Adrenal gland (tissue), 12 donors: ENCODE results near the gene SSC5D. TPM values are rescaled to one million over a fixed set of nuclear protein-coding genes. Genes with fewer than 3 reads are reported as not detected.
"Not testable (repeated sequence)": the region's sequence is repeated elsewhere in the genome, so short reads cannot be mapped to it uniquely, and the experiment has no call there.

ENCODE experiments used
- DNase-seq, 7 donors: peaks; one replicate each; pipeline ENCODE4 v3.0.0-alpha.2; 2019 to 2020
- H3K27ac ChIP-seq, 5 donors: fragments of 200-600 bp; sonication (generic) in 4 of 5; 1 replicate in 3 of 5; 2 replicates in 2 of 5; pipeline versions ENCODE4 v1.5.1 to v1.8.0; 2016 to 2020; ENCODE audit warnings: mild to moderate bottlenecking in 1 of 5
- H3K27me3 ChIP-seq: fragments of 200-600 bp; 2 replicates; pipeline ENCODE4 v1.8.0; 2021
- H3K36me3 ChIP-seq, 2 donors: fragments of 200-600 bp; replicated peaks in 1 of 2; 1 replicate in 1 of 2; 2 replicates in 1 of 2; pipeline versions ENCODE4 v1.5.1 to v1.8.0; 2018 to 2022
- H3K4me1 ChIP-seq, 2 donors: fragments of 200-600 bp; replicated peaks in 1 of 2; 1 replicate in 1 of 2; 2 replicates in 1 of 2; pipeline versions ENCODE4 v1.5.1 to v1.8.0; 2018 to 2021
- H3K4me3 ChIP-seq, 4 donors: fragments of 200-600 bp; sonication (generic) in 3 of 4; one replicate each; pipeline ENCODE4 v1.5.1; 2016 to 2018
- H3K9me3 ChIP-seq, 3 donors: fragments of 200-600 bp; sonication (generic) in 1 of 3; replicated peaks in 1 of 3; 1 replicate in 2 of 3; 2 replicates in 1 of 3; pipeline versions ENCODE4 v1.5.1 to v1.8.0; 2016 to 2021
- CTCF ChIP-seq, 6 experiments: fragments of 450-650 bp in 4 of 6; fragments of 200-600 bp in 2 of 6; sonication (generic) in 1 of 6; IDR thresholded peaks; 1 replicate in 5 of 6; 2 replicates in 1 of 6; pipeline versions ENCODE4 v1.5.1 to v1.8.0; 2016 to 2021; ENCODE audit warnings: antibody characterized with exemption in 6 of 6, mild to moderate bottlenecking in 2 of 6, moderate library complexity in 1 of 6
- POLR2A ChIP-seq, 2 donors: fragments of 450-650 bp; IDR thresholded peaks; one replicate each; pipeline ENCODE4 v1.6.1; 2017; ENCODE audit warnings: antibody characterized with exemption in 2 of 2, mild to moderate bottlenecking in 2 of 2, moderate library complexity in 1 of 2
- WGBS, 4 donors: extraction: QIAGEN DNeasy Blood & Tissue Kit in 2 of 4; methylation state at CpG; one replicate each; pipeline versions ENCODE4 v1.1.5 to v1.1.7; 2013 to 2017; 5-methylcytosine and 5-hydroxymethylcytosine counted together
- intact Hi-C, 2 donors: fragments of 100-400 bp; cut with DNase I; formaldehyde crosslinking; loops; one replicate each; pipeline versions ENCODE4 v1.14.1 to v1.15.0; 2022 to 2023
- polyA plus RNA-seq, 3 donors: library from polyadenylated mRNA; stranded (reverse); fragments of 200-250 nt in 2 of 3; fragments of 350-450 nt in 1 of 3; fragmentation: Illumina TruSeq in 1 of 3; extraction: RNeasy Lipid Tissue Mini Kit (QIAGEN cat#74804) in 1 of 3; gene quantifications; one replicate each; pipeline ENCODE4 v1.2.3, GENCODE V29; 2013 to 2014
- total RNA-seq, 9 donors: library from RNA; depleted of rRNA in 4 of 9; stranded (reverse); fragments of >200 nt in 4 of 9; fragments of 120-200 nt in 1 of 9; fragmentation: NEBNext Ultra II Directional in 1 of 9; extraction: Animal tissue kit (Norgen Biotek cat#: 25700) in 1 of 9; gene quantifications; one replicate each; pipeline versions ENCODE4 v1.1.0 to v1.2.4, GENCODE V29; 2013 to 2023
- donor health status: healthy with polysubstance abuse.
- donor health status: Bipolar disorder and iron deficiency.
- donor health status: DM: yes; HTN: yes; CAD: no.
- donor health status: DM: no; HTN: no; CAD: no.
- donor health status: DM: no; HTN: no; CAD: no.
- donor health status: DM: yes; HTN: yes; CAD: no.

The SSC5D gene
- total and polyA plus RNA-seq, 12 donors = 0.33 to 10.0 (median 4.4) TPM

- Histone ChIP-seq H3K27me3 (no peaks in the 10 kb centered on the region), H3K4me1 (no peaks in the 10 kb centered on the region), H3K9me3 (no peaks in the 10 kb centered on the region), H3K27ac (peak overlapping the region in 2 of 5 donors; percentile 69), H3K36me3 (no peaks in the 10 kb centered on the region), H3K4me3 (no peak overlapping the region)
- DNase-seq = peak in 3 of 7 donors; percentile 31 to 50 (median 33)
- TF ChIP-seq POLR2A (IDR thresholded peaks at IDR 0.05) = no peak
- TF ChIP-seq CTCF (IDR thresholded peaks at IDR 0.05) = no peak
- intact Hi-C loops = no loop called here
- 42 to 68% (median 49%) methylated on average over 18 to 22 of the region's 22 CpGs for WGBS, 4 donors
Observed at GRCh38 chr19:55494172-55494761, 6.0 kb downstream of the SSC5D start.

GRCh38 chr19:55495646-55496349 lies 7.6 kb downstream of the SSC5D start:
- no peak for DNase-seq
- no peaks in the 10 kb centered on the region for H3K9me3 ChIP-seq
- TF ChIP-seq POLR2A (IDR thresholded peaks at IDR 0.05) (no peak), CTCF (IDR thresholded peaks at IDR 0.05) (no peak)
- intact Hi-C loops = no loop called here
- 71 to 85% (median 80%) methylated on average over 10 to 11 of the region's 11 CpGs for WGBS, 4 donors
- no peaks in the 10 kb centered on the region for H3K4me1 ChIP-seq
- no peaks in the 10 kb centered on the region for H3K36me3 ChIP-seq
- H3K27me3 ChIP-seq = no peaks in the 10 kb centered on the region
- H3K27ac ChIP-seq = no peak overlapping the region
- H3K4me3 ChIP-seq = no peak overlapping the region

- H3K27ac ChIP-seq, H3K27me3 ChIP-seq, DNase-seq, H3K36me3 ChIP-seq, intact Hi-C loops, H3K9me3 ChIP-seq, H3K4me1 ChIP-seq, H3K4me3 ChIP-seq: not testable (repeated sequence)
- 83 to 87% (median 86%) methylated on average over 10 of the region's 10 CpGs for WGBS, 4 donors
Observed at GRCh38 chr19:55496820-55497219, 8.6 kb downstream of the SSC5D start.

- 81 to 89% (median 87%) methylated on average over 6 to 13 of the region's 13 CpGs for WGBS, 4 donors
- TF ChIP-seq POLR2A (IDR thresholded peaks at IDR 0.05) (no peak), CTCF (IDR thresholded peaks at IDR 0.05) (no peak)
- no peak overlapping the region for H3K27ac ChIP-seq
- H3K4me3 ChIP-seq = no peak overlapping the region
- no peaks in the 10 kb centered on the region for H3K36me3 ChIP-seq
- DNase-seq = no peak
- H3K4me1 ChIP-seq = no peaks in the 10 kb centered on the region
- no peaks in the 10 kb centered on the region for H3K9me3 ChIP-seq
- intact Hi-C loops = no loop called here
- H3K27me3 ChIP-seq = no peaks in the 10 kb centered on the region
Observed at GRCh38 chr19:55497763-55498162, 9.5 kb downstream of the SSC5D start.
